ENCODE measurements around the gene PDCD4. TPM values are rescaled to one million over a fixed set of nuclear protein-coding genes. Genes with fewer than 3 reads are reported as not detected.

PDCD4 gene
- total RNA-seq, 1 experiment from 2014 or later, result 63.0 TPM

GRCh38 chr10:110897184-110897583 is 25.5 kb downstream of the PDCD4 start:
- H3K4me1 ChIP-seq (ENCODE audit: control insufficient read depth in 1 of 2, insufficient read depth in 2 of 2, low read length in 2 of 2), result peaks cover 0 to 7% of the 10 kb centered on the region in 2 experiments; a peak in 2 of 4 replicates
- ATAC-seq (no peak), DNase-seq (ENCODE audit: low read depth, low spot score) (no peak)
- ChIA-PET POLR2A (interaction anchor here (1.0 to 1.2 kb wide), 2 partner anchors 13 to 21 kb away, joined by 3 to 6 read pairs; partner anchors contain the start of gene BBIP1), CTCF (interaction anchor here (1.1 to 2.1 kb wide), 3 partner anchors 15 to 233 kb away, joined by 3 to 7 read pairs (median 6); partner anchors contain the start of genes BBIP1 and SHOC2), RAD21 (ENCODE audit: low non-redundant PET in 1 of 2, low total read pairs in 2 of 2, uncharacterized antibody in 2 of 2, unreplicated experiment in 2 of 2) (no interaction called here)
- H3K9ac ChIP-seq (ENCODE audit: low read length), result no peak overlapping the region
- BruUV-seq (replicated peaks), result no TSS peak
- H3K9me3 ChIP-seq (ENCODE audit: control insufficient read depth in 1 of 2, insufficient read depth in 1 of 2, low read depth in 1 of 2, low read length in 2 of 2), result no peaks in the 10 kb centered on the region
- intact Hi-C loops (cut with micrococcal nuclease), result no loop called here
- H4K20me1 ChIP-seq (ENCODE audit: insufficient read depth), result 0 out of 2 replicates have a peak, but pooled peaks cover 3% of the 10 kb centered on the region
- H3K4me3 ChIP-seq (replicated peaks in 1 of 2; ENCODE audit: low read depth in 1 of 2, low read length in 2 of 2), result no peak overlapping the region
- H3K9me2 ChIP-seq (ENCODE audit: insufficient read depth), result no peaks in the 10 kb centered on the region
- H3K27me3 ChIP-seq (ENCODE audit: insufficient read depth, low read length), result no peaks in the 10 kb centered on the region
- TF ChIP-seq POLR2A (IDR thresholded peaks at IDR 0.05; ENCODE audit: borderline replicate concordance, extremely low read depth, insufficient read depth, insufficient read length), result no peak
- TF ChIP-seq RAD21 (IDR thresholded peaks at IDR 0.05; ENCODE audit: low read depth), result no peak
- no peak for TF ChIP-seq EZH2 (IDR thresholded peaks at IDR 0.05)
- TF ChIP-seq CTCF (IDR thresholded peaks at IDR 0.05 in 2 of 3, conservative IDR thresholded peaks at IDR 0.05 in 1 of 3; ENCODE audit: borderline replicate concordance in 1 of 3, insufficient read depth in 1 of 3, low read depth in 2 of 3, low read length in 2 of 3), result no peak
- no peak for TF ChIP-seq ZNF274 (IDR thresholded peaks at IDR 0.05; ENCODE audit: low read depth, low read length)
- no peak for TF ChIP-seq SRF (IDR thresholded peaks at IDR 0.05; ENCODE audit: low read depth)
- TF ChIP-seq, protein P1, sequence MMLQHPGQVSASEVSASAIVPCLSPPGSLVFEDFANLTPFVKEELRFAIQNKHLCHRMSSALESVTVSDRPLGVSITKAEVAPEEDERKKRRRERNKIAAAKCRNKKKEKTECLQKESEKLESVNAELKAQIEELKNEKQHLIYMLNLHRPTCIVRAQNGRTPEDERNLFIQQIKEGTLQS (IDR thresholded peaks at IDR 0.05), result no peak
- TF ChIP-seq SP1 (IDR thresholded peaks at IDR 0.05; ENCODE audit: low read depth), result no peak
- TF ChIP-seq, protein P2, sequence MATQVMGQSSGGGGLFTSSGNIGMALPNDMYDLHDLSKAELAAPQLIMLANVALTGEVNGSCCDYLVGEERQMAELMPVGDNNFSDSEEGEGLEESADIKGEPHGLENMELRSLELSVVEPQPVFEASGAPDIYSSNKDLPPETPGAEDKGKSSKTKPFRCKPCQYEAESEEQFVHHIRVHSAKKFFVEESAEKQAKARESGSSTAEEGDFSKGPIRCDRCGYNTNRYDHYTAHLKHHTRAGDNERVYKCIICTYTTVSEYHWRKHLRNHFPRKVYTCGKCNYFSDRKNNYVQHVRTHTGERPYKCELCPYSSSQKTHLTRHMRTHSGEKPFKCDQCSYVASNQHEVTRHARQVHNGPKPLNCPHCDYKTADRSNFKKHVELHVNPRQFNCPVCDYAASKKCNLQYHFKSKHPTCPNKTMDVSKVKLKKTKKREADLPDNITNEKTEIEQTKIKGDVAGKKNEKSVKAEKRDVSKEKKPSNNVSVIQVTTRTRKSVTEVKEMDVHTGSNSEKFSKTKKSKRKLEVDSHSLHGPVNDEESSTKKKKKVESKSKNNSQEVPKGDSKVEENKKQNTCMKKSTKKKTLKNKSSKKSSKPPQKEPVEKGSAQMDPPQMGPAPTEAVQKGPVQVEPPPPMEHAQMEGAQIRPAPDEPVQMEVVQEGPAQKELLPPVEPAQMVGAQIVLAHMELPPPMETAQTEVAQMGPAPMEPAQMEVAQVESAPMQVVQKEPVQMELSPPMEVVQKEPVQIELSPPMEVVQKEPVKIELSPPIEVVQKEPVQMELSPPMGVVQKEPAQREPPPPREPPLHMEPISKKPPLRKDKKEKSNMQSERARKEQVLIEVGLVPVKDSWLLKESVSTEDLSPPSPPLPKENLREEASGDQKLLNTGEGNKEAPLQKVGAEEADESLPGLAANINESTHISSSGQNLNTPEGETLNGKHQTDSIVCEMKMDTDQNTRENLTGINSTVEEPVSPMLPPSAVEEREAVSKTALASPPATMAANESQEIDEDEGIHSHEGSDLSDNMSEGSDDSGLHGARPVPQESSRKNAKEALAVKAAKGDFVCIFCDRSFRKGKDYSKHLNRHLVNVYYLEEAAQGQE (IDR thresholded peaks at IDR 0.05; ENCODE audit: low read depth), result no peak
- TF ChIP-seq TCF7L2 (IDR thresholded peaks at IDR 0.05; ENCODE audit: borderline replicate concordance, extremely low read depth, insufficient read depth, insufficient read length), result no peak
- no peak overlapping the region for H3K27ac ChIP-seq (ENCODE audit: low read depth, low read length)
- H3K79me2 ChIP-seq (ENCODE audit: insufficient read depth, low read length), result no peaks in the 10 kb centered on the region
- no peak overlapping the region for H2AFZ ChIP-seq (ENCODE audit: low read depth, low read length, poor library complexity, severe bottlenecking)
- no peaks in the 10 kb centered on the region; a peak in 1 of 4 replicates for H3K36me3 ChIP-seq (ENCODE audit: control insufficient read depth in 1 of 2, insufficient read depth in 2 of 2, low read length in 2 of 2)
- no peak overlapping the region for H3K4me2 ChIP-seq (ENCODE audit: low read length)

All from HCT116 (cell line).